ENCODE results near the gene PECR. TPM values are rescaled to one million over a fixed set of nuclear protein-coding genes. Genes with fewer than 3 reads are reported as not detected.
"Not testable (repeated sequence)": the region's sequence is repeated elsewhere in the genome, so short reads cannot be mapped to it uniquely, and the experiment has no call there.

PECR gene
- total and polyA plus RNA-seq, 4 donors, result 10.6 to 25.9 (median 13.4) TPM

GRCh38 chr2:216013080-216013909 is 68.3 kb downstream of the PECR start, which contains the start of gene MREG:
Gene MREG, minus strand, starts transcription at chr2:216013551. Its CDS starts 224 bp downstream, at chr2:216013327.
- 1 to 2% methylated on average over 51 to 70 of the region's 70 CpGs for WGBS, 2 donors
- peak within 1 kb of the TSS; percentile 59 to 81 for H3K9ac ChIP-seq (ENCODE audit: insufficient read depth in 1 of 2, low read length in 2 of 2)
- peak within 1 kb of the TSS in 1 of 2 donors; percentile 93 for H3K27ac ChIP-seq (ENCODE audit: low read depth in 1 of 2, low read length in 1 of 2)

GRCh38 chr2:216012830-216013079 is 68.9 kb downstream of the PECR start:
- Histone ChIP-seq H3K27ac (ENCODE audit: low read depth in 1 of 2, low read length in 1 of 2) (peak overlapping the region in 1 of 2 donors; percentile 93), H3K4me1 (ENCODE audit: control insufficient read depth in 5 of 5, insufficient read depth in 5 of 5, low read length in 5 of 5) (peaks cover 0 to 15% (median 0%) of the 10 kb centered on the region in 5 donors), H3K9ac (ENCODE audit: insufficient read depth in 1 of 2, low read length in 2 of 2) (peak overlapping the region; percentile 59 to 81), H3K4me3 (peak overlapping the region; percentile 87), H3K27me3 (ENCODE audit: control insufficient read depth in 3 of 3, insufficient read depth in 3 of 3, low read length in 2 of 3) (no peaks in the 10 kb centered on the region), H3K9me3 (ENCODE audit: control insufficient read depth in 4 of 4, insufficient read depth in 3 of 4, low read length in 3 of 4) (no peaks in the 10 kb centered on the region), H3K36me3 (ENCODE audit: control insufficient read depth in 4 of 4, insufficient read depth in 4 of 4, low read length in 4 of 4) (no peaks in the 10 kb centered on the region)
- ATAC-seq (ENCODE audit: insufficient read depth, low FRiP score) (no peak), DNase-seq (peak in 1 of 3 donors; percentile 17)
- no peak for TF ChIP-seq CTCF (IDR thresholded peaks at IDR 0.05; ENCODE audit: control extremely low read depth, extremely low read depth)
- WGBS, 2 donors, result 14 to 15% methylated on average over 6 of the region's 6 CpGs

More at GRCh38 chr2:216013080-216013909, 68.3 kb downstream of the PECR start, which contains the start of gene MREG:
- H3K36me3 ChIP-seq (ENCODE audit: control insufficient read depth in 4 of 4, insufficient read depth in 4 of 4, low read length in 4 of 4), result no peaks in the 10 kb centered on the region
- ATAC-seq (ENCODE audit: insufficient read depth, low FRiP score) (peak; percentile 87), DNase-seq (peak; percentile 79 to 86 (median 86))
- H3K27me3 ChIP-seq (ENCODE audit: control insufficient read depth in 3 of 3, insufficient read depth in 3 of 3, low read length in 2 of 3), result no peaks in the 10 kb centered on the region
- H3K9me3 ChIP-seq (ENCODE audit: control insufficient read depth in 4 of 4, insufficient read depth in 3 of 4, low read length in 3 of 4), result no peaks in the 10 kb centered on the region
- peaks cover 0 to 15% (median 0%) of the 10 kb centered on the region in 5 donors for H3K4me1 ChIP-seq (ENCODE audit: control insufficient read depth in 5 of 5, insufficient read depth in 5 of 5, low read length in 5 of 5)
- TF ChIP-seq CTCF (IDR thresholded peaks at IDR 0.05; ENCODE audit: control extremely low read depth, extremely low read depth), result no peak
- H3K4me3 ChIP-seq, result peak within 1 kb of the TSS; percentile 87

GRCh38 chr2:216012133-216012829 is 69.3 kb downstream of the PECR start:
- WGBS, 2 donors, result 32 to 33% methylated on average over 6 of the region's 6 CpGs
- Histone ChIP-seq H3K9ac (ENCODE audit: insufficient read depth in 1 of 2, low read length in 2 of 2) (peak overlapping the region in 1 of 2 donors; percentile 81), H3K4me3 (no peak overlapping the region), H3K9me3 (ENCODE audit: control insufficient read depth in 4 of 4, insufficient read depth in 3 of 4, low read length in 3 of 4) (no peaks in the 10 kb centered on the region), H3K27ac (ENCODE audit: low read depth in 1 of 2, low read length in 1 of 2) (peak overlapping the region in 1 of 2 donors; percentile 44), H3K4me1 (ENCODE audit: control insufficient read depth in 5 of 5, insufficient read depth in 5 of 5, low read length in 5 of 5) (peaks cover 0 to 15% (median 0%) of the 10 kb centered on the region in 5 donors), H3K36me3 (ENCODE audit: control insufficient read depth in 4 of 4, insufficient read depth in 4 of 4, low read length in 4 of 4) (no peaks in the 10 kb centered on the region), H3K27me3 (ENCODE audit: control insufficient read depth in 3 of 3, insufficient read depth in 3 of 3, low read length in 2 of 3) (no peaks in the 10 kb centered on the region)
- DNase-seq (peak; percentile 18 to 79 (median 60)), ATAC-seq (ENCODE audit: insufficient read depth, low FRiP score) (peak; percentile 35)
- TF ChIP-seq CTCF (IDR thresholded peaks at IDR 0.05; ENCODE audit: control extremely low read depth, extremely low read depth), result no peak

- not testable (repeated sequence) for H3K9ac ChIP-seq (ENCODE audit: insufficient read depth in 1 of 2, low read length in 2 of 2); DNase-seq; ATAC-seq (ENCODE audit: insufficient read depth, low FRiP score); H3K27ac ChIP-seq (ENCODE audit: low read depth in 1 of 2, low read length in 1 of 2); H3K9me3 ChIP-seq (ENCODE audit: control insufficient read depth in 4 of 4, insufficient read depth in 3 of 4, low read length in 3 of 4); H3K4me3 ChIP-seq; H3K27me3 ChIP-seq (ENCODE audit: control insufficient read depth in 3 of 3, insufficient read depth in 3 of 3, low read length in 2 of 3); H3K36me3 ChIP-seq (ENCODE audit: control insufficient read depth in 4 of 4, insufficient read depth in 4 of 4, low read length in 4 of 4)
- H3K4me1 ChIP-seq (ENCODE audit: control insufficient read depth in 5 of 5, insufficient read depth in 5 of 5, low read length in 5 of 5), result peaks cover 0 to 15% (median 0%) of the 10 kb centered on the region in 5 donors
- 84 to 87% methylated on average over 2 of the region's 2 CpGs for WGBS, 2 donors
Measured at GRCh38 chr2:216009215-216009614, 72.4 kb downstream of the PECR start.
